PFSK-1 (cell line): ENCODE measurements around the gene RCN1.

ENCODE experiments used
- FOXP2 ChIP-seq: optimal IDR thresholded peaks from 2 replicates; pipeline ENCODE3; 2011; ENCODE audit warnings: borderline replicate concordance, control low read depth, inconsistent platforms; ENCODE audit not compliant: insufficient read depth; ENCODE audit errors: extremely low read length, extremely low read depth
- POLR2AphosphoS5 ChIP-seq: IDR thresholded peaks from 2 replicates; pipeline ENCODE4 v1.6.1; 2012; ENCODE audit warnings: low read depth, mild to moderate bottlenecking, control low read depth, low read length, moderate library complexity
- SIN3A ChIP-seq: IDR thresholded peaks from 2 replicates; pipeline ENCODE4 v1.6.1; 2012; ENCODE audit warnings: mild to moderate bottlenecking, low read length, moderate library complexity, borderline replicate concordance; ENCODE audit not compliant: insufficient read depth
- TAF1 ChIP-seq: IDR thresholded peaks from 2 replicates; pipeline ENCODE4 v1.6.1; 2012; ENCODE audit warnings: low read length, control low read depth, borderline replicate concordance; ENCODE audit not compliant: insufficient read depth
- TF ChIP-seq, protein P1 (sequence below), 2 experiments: IDR thresholded peaks; 2 replicates each; pipeline versions ENCODE4 v1.6.1 to v1.8.0; 2011 to 2012; ENCODE audit warnings: low read depth in 2 of 2, low read length in 2 of 2, control low read depth in 1 of 2, inconsistent platforms in 1 of 2, mild to moderate bottlenecking in 1 of 2, moderate library complexity in 1 of 2; ENCODE audit not compliant: insufficient read depth in 1 of 2

The RCN1 gene

GRCh38 chr11:32062540-32062939 lies 28.3 kb upstream of the RCN1 start:
- TF ChIP-seq, protein P1, sequence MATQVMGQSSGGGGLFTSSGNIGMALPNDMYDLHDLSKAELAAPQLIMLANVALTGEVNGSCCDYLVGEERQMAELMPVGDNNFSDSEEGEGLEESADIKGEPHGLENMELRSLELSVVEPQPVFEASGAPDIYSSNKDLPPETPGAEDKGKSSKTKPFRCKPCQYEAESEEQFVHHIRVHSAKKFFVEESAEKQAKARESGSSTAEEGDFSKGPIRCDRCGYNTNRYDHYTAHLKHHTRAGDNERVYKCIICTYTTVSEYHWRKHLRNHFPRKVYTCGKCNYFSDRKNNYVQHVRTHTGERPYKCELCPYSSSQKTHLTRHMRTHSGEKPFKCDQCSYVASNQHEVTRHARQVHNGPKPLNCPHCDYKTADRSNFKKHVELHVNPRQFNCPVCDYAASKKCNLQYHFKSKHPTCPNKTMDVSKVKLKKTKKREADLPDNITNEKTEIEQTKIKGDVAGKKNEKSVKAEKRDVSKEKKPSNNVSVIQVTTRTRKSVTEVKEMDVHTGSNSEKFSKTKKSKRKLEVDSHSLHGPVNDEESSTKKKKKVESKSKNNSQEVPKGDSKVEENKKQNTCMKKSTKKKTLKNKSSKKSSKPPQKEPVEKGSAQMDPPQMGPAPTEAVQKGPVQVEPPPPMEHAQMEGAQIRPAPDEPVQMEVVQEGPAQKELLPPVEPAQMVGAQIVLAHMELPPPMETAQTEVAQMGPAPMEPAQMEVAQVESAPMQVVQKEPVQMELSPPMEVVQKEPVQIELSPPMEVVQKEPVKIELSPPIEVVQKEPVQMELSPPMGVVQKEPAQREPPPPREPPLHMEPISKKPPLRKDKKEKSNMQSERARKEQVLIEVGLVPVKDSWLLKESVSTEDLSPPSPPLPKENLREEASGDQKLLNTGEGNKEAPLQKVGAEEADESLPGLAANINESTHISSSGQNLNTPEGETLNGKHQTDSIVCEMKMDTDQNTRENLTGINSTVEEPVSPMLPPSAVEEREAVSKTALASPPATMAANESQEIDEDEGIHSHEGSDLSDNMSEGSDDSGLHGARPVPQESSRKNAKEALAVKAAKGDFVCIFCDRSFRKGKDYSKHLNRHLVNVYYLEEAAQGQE (IDR thresholded peaks at IDR 0.05; ENCODE audit: insufficient read depth in 1 of 2, low read depth in 2 of 2, low read length in 2 of 2) = no peak
- TF ChIP-seq FOXP2 = no peak
- no peak for TF ChIP-seq TAF1
- no peak for TF ChIP-seq POLR2AphosphoS5
- no peak for TF ChIP-seq SIN3A

GRCh38 chr11:32065865-32066629 lies 24.8 kb upstream of the RCN1 start:
- TF ChIP-seq, protein P1 (IDR thresholded peaks at IDR 0.05; ENCODE audit: insufficient read depth in 1 of 2, low read depth in 2 of 2, low read length in 2 of 2) = no peak
- no peak for TF ChIP-seq FOXP2
- TF ChIP-seq TAF1 = no peak
- no peak for TF ChIP-seq POLR2AphosphoS5
- TF ChIP-seq SIN3A = no peak

DNA sequence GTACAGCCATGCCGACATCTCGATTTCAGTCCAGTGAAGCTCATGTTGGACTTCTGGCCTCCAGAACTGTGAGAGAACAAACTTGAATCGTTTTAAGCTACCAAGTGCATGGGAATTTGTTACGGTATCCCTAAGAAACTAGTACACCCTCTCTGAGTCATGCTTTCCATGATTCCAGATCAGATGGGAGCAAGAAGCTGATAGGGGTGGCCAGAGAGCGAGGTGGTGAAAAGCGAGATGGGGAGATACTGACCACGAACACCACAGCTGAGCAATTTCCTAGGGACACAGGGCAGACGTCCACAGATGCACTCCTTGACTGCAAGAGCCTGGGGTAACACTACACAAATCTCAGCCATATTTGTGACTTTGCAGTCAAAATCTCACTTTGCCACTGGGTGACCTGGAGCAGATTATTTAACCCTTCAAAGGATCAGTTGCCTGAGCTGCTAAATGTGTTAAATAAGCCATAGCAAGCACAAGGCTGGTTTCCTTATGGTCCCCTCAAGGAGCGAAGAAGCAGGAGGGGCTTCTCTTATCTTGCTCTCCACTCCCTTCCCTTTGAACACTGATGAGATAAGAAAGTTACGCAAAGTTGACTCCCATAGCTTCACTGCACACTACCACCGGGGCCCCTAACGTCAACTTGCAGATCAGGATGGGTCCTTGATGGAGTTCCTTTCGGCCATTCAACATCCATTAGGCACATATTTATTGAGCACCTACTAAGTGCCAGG lies 22.6 kb upstream of the RCN1 start:
- no peak for TF ChIP-seq SIN3A
- TF ChIP-seq TAF1 = no peak
- TF ChIP-seq FOXP2 = no peak
- TF ChIP-seq, protein P1 (IDR thresholded peaks at IDR 0.05; ENCODE audit: insufficient read depth in 1 of 2, low read depth in 2 of 2, low read length in 2 of 2) = no peak
- no peak for TF ChIP-seq POLR2AphosphoS5

DNA sequence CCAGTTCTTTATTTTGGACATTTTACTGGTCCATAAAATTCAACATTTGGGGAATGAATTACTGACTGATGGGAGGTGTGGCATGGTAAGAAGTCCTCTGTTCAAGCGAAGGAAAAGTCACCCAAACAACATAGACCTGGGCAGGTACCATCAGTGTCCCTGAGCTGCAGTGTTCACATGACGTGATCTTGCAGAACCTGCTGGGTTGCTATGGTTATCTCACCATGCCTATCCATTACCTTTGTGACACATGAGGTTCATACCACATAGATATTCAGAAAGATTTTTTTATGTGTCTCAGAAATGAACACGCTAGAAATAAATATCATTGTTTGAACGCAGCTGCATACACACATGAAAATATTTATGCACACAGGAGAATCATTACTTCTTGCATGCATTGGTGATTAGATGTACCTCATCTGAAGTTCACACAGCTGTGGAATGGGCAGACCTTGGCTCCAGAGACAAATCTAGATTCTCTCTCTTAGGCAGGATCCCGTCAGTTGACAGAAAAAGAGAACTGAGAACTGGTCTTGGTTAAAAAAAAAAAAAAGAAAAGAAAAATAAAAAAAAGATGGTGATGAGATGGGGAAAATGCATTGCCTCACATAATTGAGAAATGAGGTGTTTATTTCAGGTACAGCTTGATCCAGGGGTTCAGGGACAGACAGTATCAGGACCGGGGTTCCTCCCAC lies 21.4 kb upstream of the RCN1 start:
- TF ChIP-seq TAF1 = no peak
- no peak for TF ChIP-seq FOXP2
- no peak for TF ChIP-seq SIN3A
- TF ChIP-seq, protein P1 (IDR thresholded peaks at IDR 0.05; ENCODE audit: insufficient read depth in 1 of 2, low read depth in 2 of 2, low read length in 2 of 2) = no peak
- no peak for TF ChIP-seq POLR2AphosphoS5

DNA sequence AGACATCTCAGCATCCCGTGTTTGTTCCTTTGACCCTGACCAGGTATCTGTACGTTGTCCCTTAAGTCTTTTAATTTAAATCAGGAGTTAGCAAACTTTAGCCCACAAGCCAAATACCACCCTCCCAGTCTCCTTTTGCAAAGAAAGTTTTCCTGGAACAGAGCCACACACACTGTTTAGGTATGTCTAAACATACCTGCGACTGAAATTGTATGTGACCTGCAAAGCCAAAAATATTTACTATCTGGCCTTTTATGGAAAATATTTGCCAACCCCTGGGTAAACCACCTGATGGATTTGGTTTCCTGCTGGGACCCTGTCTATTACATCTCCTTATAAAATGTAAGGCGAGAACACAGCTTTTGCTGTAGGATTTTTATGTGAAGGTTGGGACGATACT lies 20.2 kb upstream of the RCN1 start:
- TF ChIP-seq POLR2AphosphoS5 = no peak
- no peak for TF ChIP-seq TAF1
- TF ChIP-seq, protein P1 (IDR thresholded peaks at IDR 0.05; ENCODE audit: insufficient read depth in 1 of 2, low read depth in 2 of 2, low read length in 2 of 2) = no peak
- TF ChIP-seq SIN3A = no peak
